CD4-positive, alpha-beta T cell treated with Interferon alpha-2 for 1 hour (primary cell): ENCODE measurements around the gene CHPF2.
A peak's percentile ranks its signal among the peaks of the same experiment; 100 is the strongest.

Experiments used
- DNase-seq, 2 donors: peaks; one replicate each; pipeline ENCODE4 v3.0.0-alpha.2; 2020 to 2022

Gene CHPF2

GRCh38 chr7:151205730-151206129 is 26.6 kb upstream of the CHPF2 start:
- DNase-seq, result no peak

- peak; percentile 9 to 71 for DNase-seq
These were observed 25.4 kb upstream of the CHPF2 start for GRCh38 chr7:151206914-151207313.

GRCh38 chr7:151207315-151207714 is 25.0 kb upstream of the CHPF2 start:
- DNase-seq, result no peak

GRCh38 chr7:151207804-151208203 is 24.5 kb upstream of the CHPF2 start:
- no peak for DNase-seq

GRCh38 chr7:151208253-151208862 is 23.9 kb upstream of the CHPF2 start:
- DNase-seq, result no peak

- no peak for DNase-seq
These were observed 22.7 kb upstream of the CHPF2 start for GRCh38 chr7:151209588-151209987.

GRCh38 chr7:151210087-151210854 is 22.0 kb upstream of the CHPF2 start, which contains the start of gene H2BK1:
H2BK1 (minus strand) TSS chr7:151210488; CDS start chr7:151210318, 170 bp downstream.
- no peak for DNase-seq

- no peak for DNase-seq
These were observed 21.0 kb upstream of the CHPF2 start for GRCh38 chr7:151211155-151211772.

- no peak for DNase-seq
These were observed 19.7 kb upstream of the CHPF2 start for GRCh38 chr7:151212626-151213025.

GRCh38 chr7:151213826-151214225 is 18.5 kb upstream of the CHPF2 start:
- no peak for DNase-seq

GRCh38 chr7:151215396-151215795 is 16.9 kb upstream of the CHPF2 start:
- DNase-seq, result no peak

GRCh38 chr7:151218170-151218569 is 14.1 kb upstream of the CHPF2 start:
- no peak for DNase-seq

- DNase-seq, result no peak
These were observed 8.6 kb upstream of the CHPF2 start for GRCh38 chr7:151223728-151224127.

- no peak for DNase-seq
These were observed 6.3 kb upstream of the CHPF2 start for GRCh38 chr7:151225948-151226510.

GRCh38 chr7:151226560-151226874 is 5.8 kb upstream of the CHPF2 start:
- no peak for DNase-seq

- DNase-seq, result peak; percentile 95 to 97
These were observed 5.2 kb upstream of the CHPF2 start, which contains the start of gene ABCF2 for GRCh38 chr7:151226875-151227782. ABCF2 (minus strand) TSS chr7:151227205; CDS start chr7:151226458, 747 bp downstream.

- DNase-seq, result no peak
These were observed 4.0 kb upstream of the CHPF2 start for GRCh38 chr7:151228024-151228866.

GRCh38 chr7:151229249-151229648 is 3.0 kb upstream of the CHPF2 start:
- no peak for DNase-seq

GRCh38 chr7:151231080-151231479 is 1.2 kb upstream of the CHPF2 start:
- no peak for DNase-seq

- DNase-seq, result peak; percentile 48 to 69
These were observed 826 bp downstream of the CHPF2 start for GRCh38 chr7:151232917-151233701.

GRCh38 chr7:151233804-151234203 is 1.5 kb downstream of the CHPF2 start:
- DNase-seq, result no peak
